ENCODE results near the gene RDX. TPM values are rescaled to one million over a fixed set of nuclear protein-coding genes. Genes with fewer than 3 reads are reported as not detected.
"Not testable (repeated sequence)": the region's sequence is repeated elsewhere in the genome, so short reads cannot be mapped to it uniquely, and the experiment has no call there.

Gene RDX
- total and polyA plus RNA-seq, 2 of the 8 experiments (the other 6 are each of a cell fraction or from before 2014, with no cell fraction given) = 27.4 to 100 TPM

DNA sequence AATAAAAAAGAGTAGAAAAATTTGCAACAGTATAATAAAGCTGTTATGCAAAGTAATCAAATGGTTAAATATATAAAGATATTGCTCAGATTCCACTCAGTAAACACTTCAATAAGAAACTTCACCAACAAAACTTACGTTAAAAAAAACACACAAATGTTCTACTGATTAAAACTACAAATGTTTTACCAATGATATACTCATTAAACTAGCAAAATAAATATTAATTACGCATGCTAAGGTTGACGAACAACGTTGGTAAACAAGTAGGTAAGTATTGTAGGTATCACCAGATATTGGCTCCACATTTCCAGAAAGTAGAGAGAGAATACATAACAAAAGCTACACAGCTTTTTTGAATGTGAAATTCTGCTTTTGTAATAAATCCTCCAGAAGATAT lies 12.6 kb downstream of the RDX start (continued):
- TF ChIP-seq, protein P1, sequence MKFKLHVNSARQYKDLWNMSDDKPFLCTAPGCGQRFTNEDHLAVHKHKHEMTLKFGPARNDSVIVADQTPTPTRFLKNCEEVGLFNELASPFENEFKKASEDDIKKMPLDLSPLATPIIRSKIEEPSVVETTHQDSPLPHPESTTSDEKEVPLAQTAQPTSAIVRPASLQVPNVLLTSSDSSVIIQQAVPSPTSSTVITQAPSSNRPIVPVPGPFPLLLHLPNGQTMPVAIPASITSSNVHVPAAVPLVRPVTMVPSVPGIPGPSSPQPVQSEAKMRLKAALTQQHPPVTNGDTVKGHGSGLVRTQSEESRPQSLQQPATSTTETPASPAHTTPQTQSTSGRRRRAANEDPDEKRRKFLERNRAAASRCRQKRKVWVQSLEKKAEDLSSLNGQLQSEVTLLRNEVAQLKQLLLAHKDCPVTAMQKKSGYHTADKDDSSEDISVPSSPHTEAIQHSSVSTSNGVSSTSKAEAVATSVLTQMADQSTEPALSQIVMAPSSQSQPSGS (IDR thresholded peaks at IDR 0.05; ENCODE audit: low read length) = no peak

DNA sequence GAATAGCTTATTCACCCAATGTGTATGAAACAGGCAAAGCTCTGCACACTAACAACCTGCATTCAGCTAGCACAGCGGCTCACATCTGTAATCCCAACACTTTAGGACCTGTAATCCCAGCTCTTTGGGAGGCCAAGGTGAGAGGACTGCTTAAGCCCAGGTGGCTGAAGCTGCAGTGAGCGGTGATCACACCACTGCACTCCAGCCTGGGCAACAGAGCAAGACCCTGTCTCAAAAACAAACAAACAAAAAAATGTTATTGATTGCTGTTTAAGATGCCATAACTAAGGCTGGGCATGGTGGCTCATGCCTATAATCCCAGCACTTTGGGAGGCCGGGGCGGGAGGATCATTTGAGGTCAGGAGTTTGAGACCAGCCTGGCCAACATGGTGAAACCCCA lies 15.8 kb downstream of the RDX start:
- not testable (repeated sequence) for H2BK120ac ChIP-seq (replicated peaks; ENCODE audit: low read depth, low read length); H3K18ac ChIP-seq (ENCODE audit: extremely low read depth, low read length); DNase-seq (ENCODE audit: low read depth in 1 of 2, low spot score in 2 of 2); H2AFZ ChIP-seq (ENCODE audit: low read length); H3K4ac ChIP-seq (replicated peaks; ENCODE audit: insufficient read length, low read depth, low read length); H2BK12ac ChIP-seq (ENCODE audit: low read depth, low read length); H2BK5ac ChIP-seq (ENCODE audit: low read depth, low read length); H3K9ac ChIP-seq (replicated peaks in 1 of 4; ENCODE audit: extremely low read depth in 1 of 4, low read depth in 3 of 4, low read length in 3 of 4); H4K5ac ChIP-seq (ENCODE audit: insufficient read length, low read depth, low read length); H2BK20ac ChIP-seq (ENCODE audit: low read length); H3K79me1 ChIP-seq (ENCODE audit: low read depth, low read length); H2BK15ac ChIP-seq (ENCODE audit: low read length); H3K27ac ChIP-seq (ENCODE audit: low read depth, low read length); H3K23me2 ChIP-seq (ENCODE audit: low read depth, low read length); H3K27me3 ChIP-seq (replicated peaks in 1 of 4; ENCODE audit: control insufficient read depth in 3 of 4, extremely low read depth in 1 of 4, insufficient read depth in 3 of 4, low read length in 3 of 4); H2AK5ac ChIP-seq (ENCODE audit: low read depth, low read length); H3K4me1 ChIP-seq (replicated peaks in 1 of 4; ENCODE audit: control insufficient read depth in 3 of 4, insufficient read depth in 4 of 4, low read length in 3 of 4); H3K4me3 ChIP-seq (ENCODE audit: extremely low read depth in 1 of 4, insufficient read depth in 2 of 4, low read depth in 3 of 4, low read length in 4 of 4); H4K20me1 ChIP-seq (replicated peaks in 1 of 2; ENCODE audit: control insufficient read depth in 1 of 2, insufficient read depth in 2 of 2, low read length in 2 of 2); H3K23ac ChIP-seq (ENCODE audit: insufficient read length); FAIRE-seq; H3K14ac ChIP-seq (ENCODE audit: insufficient read length); H4K8ac ChIP-seq (ENCODE audit: extremely low read depth, insufficient read depth, low read length); H3K4me2 ChIP-seq (ENCODE audit: insufficient read depth in 1 of 2, low read depth in 2 of 2, low read length in 2 of 2); H3K9me3 ChIP-seq (ENCODE audit: insufficient read depth in 2 of 2, low read depth in 1 of 2, low read length in 1 of 2); H3K56ac ChIP-seq (replicated peaks; ENCODE audit: insufficient read length, low read depth, low read length); H4K91ac ChIP-seq (replicated peaks; ENCODE audit: insufficient read length, low read length)
- 88% methylated on average over 4 of the region's 4 CpGs; no CpG with 5 or more reads in 1 of the 2 experiments for WGBS, 2 experiments (ENCODE audit: extremely low coverage in 1 of 2, insufficient coverage in 1 of 2, insufficient read length in 1 of 2, insufficient replicate concordance in 2 of 2, low coverage in 1 of 2, low lambda C conversion rate in 2 of 2, missing lambda C conversion rate in 1 of 2)
- Histone ChIP-seq H3K36me3 (ENCODE audit: control insufficient read depth in 2 of 4, insufficient read depth in 4 of 4, low read length in 3 of 4) (peaks cover 0 to 15% (median 8%) of the 10 kb centered on the region in 4 experiments; a peak in 4 of 8 replicates), H3K79me2 (ENCODE audit: control insufficient read depth in 1 of 2, insufficient read depth in 2 of 2, low read length in 2 of 2) (peaks cover 0 to 81% of the 10 kb centered on the region in 2 experiments; a peak in 2 of 4 replicates)
- CTCF ChIA-PET (ENCODE audit: partially characterized antibody) = interaction anchor here (1.2 kb wide), 1 partner anchor 51 kb away, joined by 3 read pairs; no protein-coding TSS in a partner anchor
- POLR2A ChIA-PET (ENCODE audit: partially characterized antibody) = interaction anchor here (0.6 to 1.6 kb wide), 3 partner anchors 9 to 921 kb away, joined by 3 read pairs; partner anchors contain the start of gene RDX

Measured in H1 (cell line).